Activated CD8-positive, alpha-beta T cell treated with anti-CD3 and anti-CD28 coated beads, Interleukin-2, amount 10 ng/mL, durations not matched to agents 7 days and 5 days (primary cell): ENCODE data around the gene NEDD8. TPM values are rescaled to one million over a fixed set of nuclear protein-coding genes. Genes with fewer than 3 reads are reported as not detected.

ENCODE experiments used
- ATAC-seq: fragments of 150-1000 bp; cut with Tn5 transposase; one replicate; pipeline ENCODE4 v1.10.0; 2021; ENCODE audit warnings: moderate library complexity
- CTCF ChIA-PET: fragments of 350-600 bp; sonication (Branson Sonifier 250); formaldehyde crosslinking; loops from one replicate; lab custom pipeline; 2021; ENCODE audit warnings: antibody characterized with exemption; lab: Charles Lee
- POLR2A ChIA-PET: fragments of 350-600 bp; sonication (Branson Sonifier 250); formaldehyde crosslinking; loops from one replicate; lab custom pipeline; 2021; ENCODE audit warnings: antibody characterized with exemption; lab: Charles Lee
- DNase-seq: peaks from one replicate; pipeline ENCODE4 v3.0.0-alpha.2; 2020
- H3K27ac Mint-ChIP-seq: one replicate; pipeline ENCODE4 v1.8.0; 2021; ENCODE audit warnings: mild to moderate bottlenecking, mixed read lengths
- H3K27me3 Mint-ChIP-seq: one replicate; pipeline ENCODE4 v1.8.0; 2021; ENCODE audit warnings: low read depth, mixed read lengths
- H3K36me3 Mint-ChIP-seq: one replicate; pipeline ENCODE4 v1.8.0; 2021; ENCODE audit warnings: low read depth, mixed read lengths
- H3K4me1 Mint-ChIP-seq: one replicate; pipeline ENCODE4 v1.8.0; 2021; ENCODE audit warnings: low read depth, mixed read lengths
- H3K4me3 Mint-ChIP-seq: one replicate; pipeline ENCODE4 v1.8.0; 2021; ENCODE audit warnings: mild to moderate bottlenecking, mixed read lengths
- H3K9me3 Mint-ChIP-seq: one replicate; pipeline ENCODE4 v1.8.0; 2022; ENCODE audit warnings: mixed read lengths; ENCODE audit not compliant: insufficient read depth
- total RNA-seq, 2 experiments: library from RNA; stranded (reverse); gene quantifications; one replicate each; pipeline ENCODE4 v1.2.3, GENCODE V29; 2021

The NEDD8 gene
- total RNA-seq, 2 experiments from 2014 or later, result 214 to 222 TPM

DNA sequence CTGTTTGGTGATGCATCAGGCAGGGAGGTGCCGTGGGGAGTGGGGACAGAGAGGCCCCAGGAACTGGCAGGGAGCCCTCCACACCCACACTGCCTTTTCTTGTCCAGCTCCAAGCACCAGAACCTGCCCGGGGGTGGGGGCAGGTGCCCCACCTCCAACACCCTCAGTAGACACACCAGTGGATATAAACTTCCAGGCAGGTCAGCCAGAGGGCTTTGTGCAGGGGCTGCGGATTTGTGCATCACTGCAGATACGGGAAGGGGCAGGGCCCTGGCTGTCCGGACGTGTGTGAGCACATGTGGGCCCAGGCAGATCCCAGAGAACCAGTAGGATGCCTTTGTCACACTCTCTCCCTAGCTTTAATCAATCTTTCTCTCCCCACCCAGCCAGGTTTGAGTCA, 32.1 kb upstream of the NEDD8 start:
- POLR2A ChIA-PET, result no interaction called here
- Mint-ChIP-seq H3K27ac (no peak overlapping the region), H3K36me3 (peaks cover 18% of the 10 kb centered on the region)

DNA sequence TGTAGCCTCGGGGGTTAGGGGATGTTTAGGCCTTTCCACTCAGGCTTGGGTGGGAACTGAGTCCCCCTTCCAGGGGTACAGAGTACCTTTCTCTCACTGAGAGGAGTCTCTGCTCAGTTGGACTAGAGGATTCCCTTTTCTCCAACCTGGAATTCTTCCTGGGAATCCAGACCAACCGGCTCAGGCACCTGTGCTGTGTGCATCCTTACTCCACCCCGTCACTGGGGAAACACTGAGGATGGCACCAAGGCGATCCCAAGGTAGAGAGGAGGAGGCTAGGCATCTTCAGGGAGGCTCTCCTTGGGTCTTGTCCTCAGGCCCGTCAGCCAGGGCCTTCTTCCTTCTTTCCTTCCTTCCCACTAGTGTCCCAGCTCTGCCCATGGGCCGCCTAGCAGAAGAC, 31.7 kb upstream of the NEDD8 start:
- peaks cover 16% of the 10 kb centered on the region for H3K36me3 Mint-ChIP-seq
- ATAC-seq (no peak), DNase-seq (no peak)
- H3K27ac Mint-ChIP-seq, result no peak overlapping the region
- H3K4me1 Mint-ChIP-seq, result no peaks in the 10 kb centered on the region
- CTCF ChIA-PET, result interaction anchor here (0.9 kb wide), 1 partner anchor 44 kb away, joined by 3 read pairs; the partner anchor contains the start of gene CIDEB
- H3K27me3 Mint-ChIP-seq, result no peaks in the 10 kb centered on the region
- H3K9me3 Mint-ChIP-seq, result no peaks in the 10 kb centered on the region
- POLR2A ChIA-PET, result no interaction called here
- H3K4me3 Mint-ChIP-seq, result no peak overlapping the region

More for the DNA sequence above, 32.1 kb upstream of the NEDD8 start:
- ATAC-seq (no peak), DNase-seq (no peak)
- H3K27me3 Mint-ChIP-seq, result no peaks in the 10 kb centered on the region
- no peak overlapping the region for H3K4me3 Mint-ChIP-seq
- CTCF ChIA-PET, result interaction anchor here (1.4 kb wide), 1 partner anchor 69 kb away, joined by 3 read pairs; no protein-coding TSS in a partner anchor
- no peaks in the 10 kb centered on the region for H3K9me3 Mint-ChIP-seq
- peaks cover 3% of the 10 kb centered on the region for H3K4me1 Mint-ChIP-seq

DNA sequence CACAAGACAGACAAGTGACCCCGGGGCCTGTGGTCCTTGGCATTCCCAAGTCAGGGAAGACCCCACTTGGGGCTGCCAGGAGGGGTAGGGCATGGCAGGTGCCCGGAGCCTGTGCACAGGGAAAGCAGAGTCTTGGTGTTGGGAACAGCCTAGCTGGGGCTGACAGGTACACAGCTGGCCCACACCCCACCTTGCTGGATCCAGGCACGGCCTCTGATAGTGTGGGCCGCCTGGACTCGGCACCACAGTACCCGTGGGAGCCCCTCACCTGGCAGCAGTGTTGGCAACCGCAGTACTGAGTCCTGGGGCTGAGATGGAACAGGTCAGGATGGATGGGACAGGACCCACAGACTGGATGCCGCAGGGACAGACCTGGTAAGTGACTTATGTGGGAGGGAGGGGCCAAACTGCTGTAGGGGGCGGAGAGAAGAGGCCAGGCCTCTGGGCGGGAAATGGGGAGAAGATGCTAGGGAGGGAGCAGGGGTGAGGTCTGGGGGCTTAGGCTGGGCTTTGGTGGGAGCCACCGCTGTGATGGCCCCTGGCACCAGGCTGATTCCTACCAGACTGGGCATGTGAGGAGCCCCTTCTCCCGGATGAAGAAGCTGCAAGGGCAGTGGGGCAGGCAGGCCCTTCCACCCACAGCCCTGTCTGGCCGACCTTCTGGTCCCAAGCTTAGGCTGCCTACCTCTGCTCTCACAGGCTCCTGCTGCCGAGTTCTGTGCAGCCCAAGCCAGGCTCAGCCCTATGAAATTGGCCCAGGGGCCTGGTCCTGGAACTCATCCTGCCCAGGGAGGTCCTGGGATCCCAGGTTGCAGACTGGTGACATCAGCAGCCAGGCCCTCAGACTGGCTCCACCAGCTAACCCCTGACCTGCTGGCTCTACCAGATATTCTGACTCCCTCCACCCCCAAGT, 30.9 kb upstream of the NEDD8 start, which contains the start of gene TGM1:
Gene TGM1, minus strand, starts transcription at position 357 of the 913 bp plus-strand sequence. CDS start 825 bp downstream, outside the sequence.
- Mint-ChIP-seq H3K36me3 (peaks cover 14% of the 10 kb centered on the region), H3K27me3 (no peaks in the 10 kb centered on the region), H3K27ac (no peak within 1 kb of the TSS), H3K4me1 (no peaks in the 10 kb centered on the region), H3K9me3 (no peaks in the 10 kb centered on the region), H3K4me3 (no peak within 1 kb of the TSS)
- ATAC-seq (no peak), DNase-seq (no peak)
- POLR2A ChIA-PET, result interaction anchor here (1.1 to 1.5 kb wide), 3 partner anchors 8 to 16 kb away, joined by 4 to 5 read pairs (median 4); partner anchors contain the start of gene RABGGTA
- CTCF ChIA-PET, result interaction anchor here (0.9 to 1.6 kb wide), 5 partner anchors 8 to 47 kb away, joined by 3 to 5 read pairs (median 4); partner anchors contain the start of genes CIDEB, MDP1 and RABGGTA

DNA sequence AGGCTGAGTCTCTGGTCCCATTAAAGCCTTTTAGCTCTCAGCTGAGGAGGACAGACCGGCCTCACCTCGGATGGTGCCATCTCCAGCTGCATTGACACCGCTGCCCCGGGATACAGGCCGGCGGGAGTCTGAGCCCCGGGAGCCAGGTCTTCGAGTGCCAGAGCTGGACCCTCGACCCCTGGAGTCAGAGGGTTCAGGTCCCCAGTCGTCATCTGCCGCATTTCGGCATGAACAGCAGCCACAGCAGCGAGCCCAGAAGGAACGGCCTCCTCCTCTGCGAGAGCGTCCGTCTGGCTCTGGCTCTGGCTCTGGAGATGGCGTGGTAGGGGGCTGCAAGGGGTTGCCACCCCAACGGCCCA, 29.8 kb upstream of the NEDD8 start:
- Mint-ChIP-seq H3K36me3 (peaks cover 8% of the 10 kb centered on the region), H3K4me3 (no peak overlapping the region), H3K27ac (no peak overlapping the region), H3K4me1 (no peaks in the 10 kb centered on the region), H3K9me3 (no peaks in the 10 kb centered on the region), H3K27me3 (no peaks in the 10 kb centered on the region)
- ATAC-seq (no peak), DNase-seq (no peak)
- ChIA-PET POLR2A (interaction anchor here (1.1 to 1.5 kb wide), 3 partner anchors 9 to 15 kb away, joined by 4 to 5 read pairs (median 4); partner anchors contain the start of gene RABGGTA), CTCF (interaction anchor here (0.7 to 1.6 kb wide), 6 partner anchors 9 to 46 kb away, joined by 3 to 5 read pairs (median 4); partner anchors contain the start of genes CIDEB, MDP1, RABGGTA and TINF2)

DNA sequence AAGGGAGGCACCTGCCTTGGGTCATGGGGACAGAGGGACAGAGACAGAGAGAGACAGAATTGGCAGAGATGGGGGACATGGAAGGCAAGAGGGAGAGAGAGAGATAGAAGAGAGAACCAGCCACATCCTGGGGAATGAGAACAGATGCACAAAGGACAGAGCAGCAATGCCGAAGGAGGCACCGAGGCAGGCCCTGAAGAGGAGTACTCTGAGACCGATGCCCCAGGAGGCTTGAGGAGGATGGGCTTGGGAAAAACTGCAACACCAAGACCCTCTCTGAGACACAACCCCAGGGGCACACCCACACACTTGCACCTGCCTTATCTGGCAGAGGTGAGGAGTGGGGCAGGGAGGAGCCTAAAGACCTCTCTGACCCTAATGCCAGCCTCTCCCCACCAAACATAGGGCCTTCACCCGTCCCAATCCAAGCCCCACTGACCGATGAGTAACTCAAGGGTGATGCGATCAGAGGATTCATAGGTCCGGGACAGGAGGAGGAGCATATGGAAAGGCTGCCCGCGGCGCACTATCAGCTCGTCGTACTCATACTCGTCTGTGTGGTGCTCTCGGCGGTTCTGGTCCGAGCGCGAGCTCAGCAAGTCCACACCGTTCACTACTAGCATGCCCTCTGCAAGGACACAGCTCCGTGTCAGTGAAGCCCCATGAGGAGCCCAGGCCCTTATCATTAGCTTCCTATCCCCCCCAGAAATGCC, 29.2 kb upstream of the NEDD8 start:
- ChIA-PET POLR2A (interaction anchor here (1.5 kb wide), 2 partner anchors 9 to 10 kb away, joined by 4 to 5 read pairs; partner anchors contain the start of gene RABGGTA), CTCF (interaction anchor here (0.8 to 1.6 kb wide), 4 partner anchors 9 to 46 kb away, joined by 3 to 5 read pairs (median 4); partner anchors contain the start of genes CIDEB, RABGGTA and TINF2)
- no peak for ATAC-seq
- Mint-ChIP-seq H3K36me3 (peaks cover 3% of the 10 kb centered on the region), H3K27me3 (no peaks in the 10 kb centered on the region), H3K4me1 (no peaks in the 10 kb centered on the region), H3K27ac (no peak overlapping the region), H3K9me3 (no peaks in the 10 kb centered on the region), H3K4me3 (no peak overlapping the region)
- DNase-seq, result no peak

DNA sequence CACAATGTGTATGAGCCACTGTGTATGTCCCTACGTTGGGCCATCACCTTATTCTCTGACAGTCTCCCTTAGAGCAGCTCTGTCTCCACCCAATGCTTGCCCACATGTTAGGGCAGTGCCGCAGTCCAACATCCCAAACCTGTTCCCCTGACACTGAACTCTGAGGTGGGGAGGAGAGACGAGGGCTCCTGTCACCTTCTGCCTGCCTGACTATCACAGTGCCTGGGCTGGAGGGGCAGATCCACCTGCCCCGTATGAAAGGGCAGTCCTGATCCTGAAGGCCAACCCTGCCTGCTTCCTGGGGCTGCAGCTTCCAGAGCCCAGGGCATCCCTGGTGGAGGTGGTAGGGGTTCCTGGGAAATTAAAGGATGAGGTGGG, 28.6 kb upstream of the NEDD8 start:
- no peaks in the 10 kb centered on the region for H3K4me1 Mint-ChIP-seq
- no peak overlapping the region for H3K27ac Mint-ChIP-seq
- POLR2A ChIA-PET, result no interaction called here
- no peaks in the 10 kb centered on the region for H3K36me3 Mint-ChIP-seq
- CTCF ChIA-PET, result no interaction called here
- DNase-seq (no peak), ATAC-seq (no peak)
- no peaks in the 10 kb centered on the region for H3K27me3 Mint-ChIP-seq
- no peaks in the 10 kb centered on the region for H3K9me3 Mint-ChIP-seq
- no peak overlapping the region for H3K4me3 Mint-ChIP-seq

DNA sequence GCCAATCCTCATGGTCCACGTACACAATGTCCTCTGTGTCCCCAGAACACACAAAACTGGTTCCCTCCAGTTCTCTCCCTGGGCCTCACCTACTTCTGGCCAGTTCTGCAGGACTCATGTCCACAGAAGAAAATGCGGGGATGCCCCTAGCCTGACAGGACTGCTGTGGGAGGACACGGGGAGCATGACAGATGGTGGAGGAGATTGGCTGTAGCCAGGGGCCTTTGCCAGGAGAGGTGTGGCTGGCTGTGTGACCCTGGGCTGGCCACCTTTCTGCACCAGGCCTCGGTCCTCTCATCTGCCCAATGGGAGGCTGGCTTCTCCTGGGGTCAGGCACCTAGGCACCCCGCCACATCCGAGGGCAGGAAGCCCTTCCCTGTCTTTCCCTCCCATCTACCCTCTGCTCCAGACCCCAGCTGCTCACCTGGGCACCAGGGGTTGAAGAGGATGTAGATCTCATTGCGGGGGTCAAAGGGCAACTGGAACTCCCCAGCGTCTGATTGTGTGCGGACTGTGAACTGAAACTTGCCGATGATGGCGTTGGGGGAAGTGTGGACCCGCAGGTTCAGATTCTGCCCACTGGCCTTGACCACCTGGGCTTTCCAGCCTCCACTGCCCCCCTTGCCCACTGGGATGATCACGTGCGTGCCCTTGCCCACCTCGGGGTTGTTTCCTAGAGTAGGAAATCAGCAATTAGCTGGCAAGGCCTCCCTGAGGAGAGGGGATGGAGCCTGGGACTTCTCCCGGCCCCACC, 28.0 kb upstream of the NEDD8 start:
- ATAC-seq, result no peak
- ChIA-PET POLR2A (interaction anchor here (0.7 kb wide), 1 partner anchor 17 kb away, joined by 3 read pairs; no protein-coding TSS in a partner anchor), CTCF (no interaction called here)
- no peak for DNase-seq
- peak overlapping the region; percentile 20 for H3K27ac Mint-ChIP-seq
- no peak overlapping the region for H3K4me3 Mint-ChIP-seq
- no peaks in the 10 kb centered on the region for H3K9me3 Mint-ChIP-seq
- no peaks in the 10 kb centered on the region for H3K27me3 Mint-ChIP-seq
- no peaks in the 10 kb centered on the region for H3K4me1 Mint-ChIP-seq
- H3K36me3 Mint-ChIP-seq, result peaks cover 2% of the 10 kb centered on the region

DNA sequence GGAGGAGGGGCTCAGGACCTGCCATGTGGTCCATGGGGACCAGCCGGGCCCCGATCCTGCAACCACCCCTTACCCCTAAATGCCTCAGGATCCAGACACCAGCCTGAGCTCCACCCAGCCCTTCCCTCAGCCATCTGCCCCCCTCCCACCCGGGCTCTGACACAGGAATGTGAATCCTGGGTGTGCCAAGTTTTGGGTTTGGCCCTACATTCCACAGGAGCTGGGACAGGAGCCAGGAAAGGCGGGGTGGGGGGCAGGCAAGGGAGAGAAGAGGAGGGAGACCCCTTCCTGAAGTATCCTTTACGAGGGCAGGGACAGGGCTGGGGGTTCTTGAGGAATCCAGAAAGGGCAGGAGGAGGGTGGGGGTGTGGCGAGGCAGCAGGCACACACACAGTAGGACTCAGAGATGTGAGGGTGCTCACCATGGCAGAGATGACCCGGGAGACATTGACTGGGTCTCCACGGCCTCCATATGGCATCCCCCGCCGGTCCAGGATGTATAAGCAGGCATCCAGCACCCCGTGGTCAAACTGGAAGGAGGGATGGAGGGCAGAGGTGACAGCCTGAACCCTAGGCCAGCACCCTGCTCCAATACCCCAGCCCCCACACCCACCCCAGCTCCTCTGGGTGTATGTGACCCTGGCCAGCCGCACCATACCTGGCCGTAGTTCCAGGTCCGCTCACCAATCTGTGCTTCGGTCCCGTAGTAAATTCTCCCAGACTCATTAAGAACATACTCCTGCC, 27.3 kb upstream of the NEDD8 start:
- POLR2A ChIA-PET, result interaction anchor here (0.7 to 1.2 kb wide), 2 partner anchors 16 to 40 kb away, joined by 3 read pairs; partner anchors contain the start of genes DHRS1 and NOP9
- Mint-ChIP-seq H3K27ac (peak overlapping the region; percentile 20), H3K27me3 (no peaks in the 10 kb centered on the region), H3K36me3 (peaks cover 4% of the 10 kb centered on the region), H3K4me1 (no peaks in the 10 kb centered on the region), H3K4me3 (no peak overlapping the region), H3K9me3 (no peaks in the 10 kb centered on the region)
- no peak for DNase-seq
- CTCF ChIA-PET, result interaction anchor here (4.2 kb wide), 1 partner anchor 11 kb away, joined by 16 read pairs; the partner anchor contains the start of gene RABGGTA
- ATAC-seq, result no peak

DNA sequence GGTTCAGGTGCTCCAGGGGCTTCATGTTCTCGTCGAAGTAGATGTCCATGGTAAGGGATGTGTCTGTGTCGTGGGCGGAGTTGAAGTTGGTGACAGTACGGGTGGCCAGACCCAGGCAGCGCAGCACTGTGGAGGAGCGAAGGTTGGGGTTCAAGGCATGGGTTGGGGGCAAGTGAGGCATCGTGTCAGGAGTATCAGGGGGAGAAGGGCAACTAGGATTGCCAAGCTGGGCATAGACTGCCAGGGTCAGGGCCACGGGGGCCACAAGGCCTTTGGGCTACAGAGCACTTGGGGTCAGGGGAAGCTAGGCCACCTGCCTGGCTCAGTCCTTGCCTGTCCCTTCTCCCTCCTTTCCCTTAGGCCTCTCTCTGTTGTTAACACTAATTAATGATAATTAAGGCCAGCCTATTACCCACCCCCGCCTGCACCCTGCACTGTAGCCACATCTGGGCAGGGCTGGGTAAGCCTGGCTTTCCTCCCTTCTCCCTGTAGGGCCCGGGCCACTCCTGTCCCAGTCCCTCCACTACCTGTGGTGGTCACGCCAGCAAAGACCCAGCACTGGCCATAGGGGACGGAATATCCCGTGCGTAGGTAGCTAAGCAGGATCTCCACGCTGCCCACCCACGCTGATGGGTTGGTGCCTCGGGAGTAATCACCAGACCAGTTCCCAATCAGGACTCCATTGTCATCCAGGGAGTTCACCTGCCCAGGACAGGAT, 26.5 kb upstream of the NEDD8 start:
- Mint-ChIP-seq H3K4me3 (no peak overlapping the region), H3K9me3 (no peaks in the 10 kb centered on the region)
- POLR2A ChIA-PET, result interaction anchor here (1.2 to 2.9 kb wide), 2 partner anchors 12 to 41 kb away, joined by 3 to 13 read pairs; partner anchors contain the start of genes DHRS1, NOP9 and RABGGTA

DNA sequence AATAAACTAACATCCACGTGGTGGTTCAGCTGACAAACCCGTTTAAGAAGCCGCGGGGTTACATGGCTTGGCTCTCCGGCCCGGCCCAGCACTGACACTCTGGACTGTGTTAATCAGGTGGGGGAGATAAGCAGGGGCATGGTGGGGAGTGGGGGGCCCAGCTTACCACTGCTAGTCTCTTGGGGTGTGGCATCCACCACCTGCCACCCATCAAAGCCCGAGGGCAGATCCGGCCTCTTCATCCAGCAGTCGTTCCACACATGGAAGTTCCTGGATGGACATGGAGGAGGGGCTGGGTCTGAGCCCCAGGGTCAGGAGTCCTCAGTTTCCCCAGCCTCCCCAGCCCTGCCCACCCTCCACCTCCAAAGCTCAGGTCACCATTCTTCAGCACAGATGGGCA, 26.0 kb upstream of the NEDD8 start:
- Mint-ChIP-seq H3K4me3 (no peak overlapping the region), H3K27ac (no peak overlapping the region), H3K4me1 (no peaks in the 10 kb centered on the region), H3K36me3 (peaks cover 6% of the 10 kb centered on the region), H3K27me3 (no peaks in the 10 kb centered on the region), H3K9me3 (no peaks in the 10 kb centered on the region)
- ATAC-seq, result no peak
- ChIA-PET POLR2A (interaction anchor here (1.2 to 2.9 kb wide), 2 partner anchors 13 to 16 kb away, joined by 5 to 13 read pairs; partner anchors contain the start of genes RABGGTA and TINF2), CTCF (interaction anchor here (1.9 to 4.2 kb wide), 2 partner anchors 10 to 12 kb away, joined by 5 to 16 read pairs; partner anchors contain the start of gene RABGGTA)
- DNase-seq, result no peak

More for the DNA sequence above, 26.5 kb upstream of the NEDD8 start:
- Mint-ChIP-seq H3K27ac (no peak overlapping the region), H3K36me3 (peaks cover 6% of the 10 kb centered on the region), H3K27me3 (no peaks in the 10 kb centered on the region), H3K4me1 (no peaks in the 10 kb centered on the region)
- CTCF ChIA-PET, result interaction anchor here (1.9 to 4.2 kb wide), 2 partner anchors 11 to 12 kb away, joined by 5 to 16 read pairs; partner anchors contain the start of gene RABGGTA
- no peak for DNase-seq
- ATAC-seq, result no peak
